GM19455 (cell line): ENCODE data around the gene NCOA3.

ENCODE experiments used
- ATAC-seq: cut with Tn5 transposase; IDR thresholded peaks from one replicate; pipeline ENCODE4 v1.9.1; 2021; ENCODE audit not compliant: unreplicated experiment

The NCOA3 gene

DNA sequence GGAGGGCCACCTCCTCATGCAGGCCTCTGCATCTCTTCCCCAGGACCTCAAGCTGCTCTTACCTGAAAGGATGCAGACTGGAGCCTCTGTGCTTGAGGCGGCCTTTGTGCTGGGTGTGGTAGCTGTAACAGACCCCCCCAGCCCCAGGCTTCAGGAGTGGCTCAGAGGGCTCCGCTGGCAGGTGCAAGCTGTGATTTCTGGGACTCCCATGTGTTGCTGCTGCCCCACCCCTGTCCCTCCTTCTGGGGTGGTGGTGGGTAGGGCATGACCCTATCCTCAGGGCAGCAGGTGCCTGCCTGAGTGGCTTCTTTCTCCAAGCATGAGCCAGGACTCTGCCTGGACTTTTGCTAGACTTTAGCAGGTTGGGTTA is 162.4 kb downstream of the NCOA3 start:
- no peak for ATAC-seq

DNA sequence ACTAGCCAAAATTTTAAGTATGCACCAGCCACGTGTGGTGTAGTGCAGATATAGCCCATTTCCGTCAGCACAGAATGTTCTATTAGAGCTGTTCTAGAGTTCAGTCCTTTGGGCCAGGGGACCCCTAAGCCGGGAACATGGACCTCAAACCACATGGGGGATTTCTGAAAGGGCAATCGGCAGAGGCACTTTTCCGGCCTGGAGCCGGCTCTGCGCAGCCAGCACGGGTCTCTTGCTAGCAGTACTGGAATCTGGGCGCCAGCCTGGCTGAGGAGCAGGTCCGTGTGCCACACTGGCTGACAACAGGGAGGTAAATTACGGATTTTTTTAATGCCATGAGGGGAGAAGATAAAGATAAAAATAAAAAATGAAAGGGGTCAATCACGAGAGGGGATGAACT is 163.1 kb downstream of the NCOA3 start:
- ATAC-seq: no peak

- ATAC-seq: no peak
Measured at GRCh38 chr20:47665221-47665991, 163.7 kb downstream of the NCOA3 start.

DNA sequence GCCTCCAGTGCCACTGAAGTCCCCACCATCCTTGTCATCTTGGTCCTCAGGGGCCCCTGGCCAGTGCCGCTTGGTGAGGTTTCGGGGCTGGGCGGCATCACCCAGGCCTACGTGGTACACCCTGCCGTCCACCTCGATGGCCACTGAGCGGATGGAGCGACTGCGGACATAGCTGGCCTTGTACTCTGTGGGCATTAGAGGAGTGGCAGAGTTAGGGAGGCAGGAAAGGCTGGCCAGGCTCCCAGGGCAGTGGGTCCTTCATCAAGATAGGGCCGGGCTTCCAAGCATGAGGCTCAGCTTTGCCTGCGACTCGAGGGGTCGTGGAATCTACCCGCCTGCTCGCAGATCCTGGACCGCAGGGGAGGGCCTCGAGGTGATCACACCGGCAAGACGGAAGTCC is 164.6 kb downstream of the NCOA3 start:
- ATAC-seq: no peak

GRCh38 chr20:47667086-47667485 is 165.4 kb downstream of the NCOA3 start:
- no peak for ATAC-seq

GRCh38 chr20:47667531-47668312 is 166.0 kb downstream of the NCOA3 start:
- ATAC-seq: no peak

DNA sequence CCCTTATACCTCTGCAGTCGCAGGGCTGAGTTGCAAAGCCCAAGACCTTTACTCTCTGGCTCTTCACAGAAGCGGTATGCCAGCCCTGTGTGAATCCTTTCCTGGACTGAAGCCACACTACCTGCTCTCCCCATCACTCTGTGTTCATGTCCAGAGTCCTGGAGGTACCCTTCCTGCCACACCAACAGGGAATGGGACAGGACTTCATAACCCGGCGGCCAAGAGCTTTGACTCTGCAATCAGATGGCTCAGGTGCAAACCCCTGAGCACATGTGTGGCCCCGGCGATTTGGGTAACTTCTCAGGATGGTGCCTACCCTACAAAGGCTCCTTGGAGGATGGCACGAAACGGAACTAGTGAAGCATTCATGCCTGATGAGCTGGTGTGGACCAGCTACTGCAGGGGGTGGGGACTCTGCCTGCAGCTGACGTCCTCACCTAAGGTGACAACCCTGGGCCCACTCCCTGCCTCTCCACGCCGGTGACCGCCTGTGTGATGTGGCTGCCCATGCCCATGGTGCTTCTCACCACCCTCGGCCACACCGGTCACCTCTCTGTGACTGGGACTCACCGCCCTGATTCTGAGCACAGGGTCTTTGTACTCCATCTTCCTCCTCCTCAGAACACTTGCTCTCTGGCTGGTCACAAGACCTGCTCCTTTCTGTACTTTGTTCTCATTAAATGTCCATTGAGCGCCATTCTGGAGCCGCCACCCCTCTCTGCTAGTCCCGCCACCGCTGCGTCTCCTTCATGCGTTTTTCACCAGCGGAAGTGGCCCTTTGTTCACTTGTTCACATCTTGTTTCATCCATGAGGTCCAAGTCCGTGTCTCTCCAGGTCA is 166.8 kb downstream of the NCOA3 start:
- no peak for ATAC-seq

DNA sequence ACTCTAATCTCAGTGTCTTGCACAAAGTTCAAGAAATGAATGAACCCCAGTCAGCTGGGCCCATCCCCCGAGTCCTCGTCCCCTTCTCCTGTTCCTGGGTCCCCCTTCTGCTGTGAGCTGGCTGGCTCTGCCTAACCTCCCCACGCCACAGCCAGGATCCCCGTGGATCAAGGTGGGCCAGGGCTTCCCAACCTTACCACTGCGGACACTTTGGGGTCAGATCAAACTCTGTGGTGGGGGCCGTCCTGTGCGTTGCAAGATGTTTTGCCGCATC is 167.4 kb downstream of the NCOA3 start:
- ATAC-seq: no peak

GRCh38 chr20:47669489-47669888 is 167.8 kb downstream of the NCOA3 start:
- no peak for ATAC-seq

DNA sequence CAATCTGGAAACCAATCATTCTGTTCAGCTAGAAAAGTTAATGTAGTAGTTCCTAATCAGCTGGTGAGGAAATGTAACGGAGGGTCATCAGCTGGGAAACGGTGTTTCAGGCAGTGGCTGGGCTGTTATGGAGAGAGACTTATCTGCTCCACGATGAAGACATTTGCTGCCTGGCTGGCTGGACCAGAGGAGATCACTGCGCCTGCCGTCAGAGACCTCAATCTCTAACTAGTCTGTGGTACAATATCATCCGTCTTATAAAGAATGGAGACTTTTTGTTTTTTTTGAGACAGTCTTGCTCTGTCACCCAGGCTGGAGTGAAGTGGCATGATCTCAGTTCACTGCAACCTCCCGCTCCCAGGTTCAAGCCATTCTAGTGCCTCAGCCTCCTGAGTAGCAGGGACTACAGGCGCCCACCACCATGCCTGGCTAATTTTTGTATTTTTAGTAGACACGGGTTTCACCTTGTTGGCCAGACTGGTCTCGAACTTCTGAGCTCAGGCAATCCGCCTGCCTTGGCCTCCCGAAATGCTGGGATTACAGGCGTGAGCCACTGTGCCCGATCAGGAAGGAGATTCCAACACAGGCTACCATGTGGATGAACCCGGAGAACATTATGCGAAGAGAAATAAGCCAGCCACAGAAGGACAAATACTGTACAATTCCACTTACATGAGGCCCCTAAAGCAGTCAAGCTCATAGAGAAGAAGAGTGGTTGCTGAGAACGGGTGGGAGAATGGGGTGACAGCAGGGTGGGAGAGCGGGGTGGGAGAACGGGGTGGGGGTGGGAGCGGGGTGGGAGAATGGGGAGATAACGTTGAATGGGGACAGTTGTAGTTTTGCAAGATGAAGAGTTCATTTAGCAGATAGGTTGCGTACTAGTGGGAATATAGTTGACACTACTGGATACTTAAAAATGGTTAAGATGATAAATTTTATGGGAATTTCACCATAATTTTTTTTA is 168.5 kb downstream of the NCOA3 start:
- ATAC-seq: no peak

- ATAC-seq: no peak
Measured at GRCh38 chr20:47670913-47671312, 169.2 kb downstream of the NCOA3 start.

- ATAC-seq: no peak
Measured at GRCh38 chr20:47672166-47672565, 170.5 kb downstream of the NCOA3 start.

DNA sequence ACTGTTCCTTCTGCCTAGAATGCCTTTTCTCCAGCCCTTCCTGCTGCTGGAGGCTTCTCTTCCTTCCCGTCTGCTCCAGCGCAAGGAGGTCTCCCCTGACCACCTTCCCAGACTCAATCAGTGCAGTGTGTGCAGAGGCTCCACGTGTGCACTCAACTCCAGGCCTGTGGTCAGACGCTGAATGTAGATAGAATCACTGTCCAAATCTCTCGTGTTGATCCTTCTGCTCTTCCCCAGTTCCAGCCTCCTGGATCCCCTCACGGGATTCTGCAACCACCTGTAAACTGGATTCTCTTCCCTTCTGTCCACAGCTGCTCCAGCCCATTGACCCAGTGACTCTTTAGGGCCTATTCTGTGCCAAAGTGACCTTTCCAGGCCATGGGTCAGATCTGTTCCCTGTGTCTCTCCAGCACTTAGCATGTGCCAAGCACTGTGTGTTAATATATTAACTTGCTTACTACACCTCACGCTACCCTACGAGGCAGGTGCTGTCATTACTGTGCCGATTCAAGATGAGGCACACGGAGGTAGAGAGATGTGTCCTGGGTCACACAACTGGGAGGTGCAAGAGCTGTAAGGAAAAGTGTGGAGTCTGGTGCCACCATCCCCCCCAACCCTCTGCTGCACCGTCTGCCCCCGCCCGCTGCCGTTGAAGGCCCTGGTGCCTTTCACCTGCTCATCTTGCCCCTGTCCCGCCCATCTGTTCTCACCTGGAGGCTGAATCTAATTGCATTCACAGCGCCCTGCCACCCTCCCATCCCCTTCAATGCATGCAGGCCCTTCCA is 171.4 kb downstream of the NCOA3 start:
- ATAC-seq: no peak

- no peak for ATAC-seq
Measured at GRCh38 chr20:47673671-47673955, 171.9 kb downstream of the NCOA3 start.

GRCh38 chr20:47674145-47674544 is 172.5 kb downstream of the NCOA3 start:
- no peak for ATAC-seq

DNA sequence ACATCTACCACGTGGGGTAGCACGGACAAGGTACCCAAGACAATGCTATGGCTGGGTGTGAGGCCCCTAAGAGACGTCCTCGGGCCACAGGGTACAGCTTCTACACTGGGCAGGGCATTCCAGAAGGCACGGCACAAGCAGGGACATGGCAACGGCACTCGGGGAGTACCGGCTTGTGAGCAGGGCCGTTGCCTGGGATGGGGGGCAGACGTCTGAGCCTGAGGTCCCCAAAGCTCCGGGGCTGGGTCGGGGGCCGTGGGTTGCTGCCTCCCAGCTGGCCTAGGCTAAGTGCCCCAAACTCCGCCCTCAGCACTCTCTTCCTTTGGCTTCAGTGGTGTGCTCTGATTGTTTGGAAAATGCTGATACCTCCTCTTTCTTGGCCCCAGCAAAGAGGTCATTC is 173.0 kb downstream of the NCOA3 start:
- ATAC-seq: no peak

DNA sequence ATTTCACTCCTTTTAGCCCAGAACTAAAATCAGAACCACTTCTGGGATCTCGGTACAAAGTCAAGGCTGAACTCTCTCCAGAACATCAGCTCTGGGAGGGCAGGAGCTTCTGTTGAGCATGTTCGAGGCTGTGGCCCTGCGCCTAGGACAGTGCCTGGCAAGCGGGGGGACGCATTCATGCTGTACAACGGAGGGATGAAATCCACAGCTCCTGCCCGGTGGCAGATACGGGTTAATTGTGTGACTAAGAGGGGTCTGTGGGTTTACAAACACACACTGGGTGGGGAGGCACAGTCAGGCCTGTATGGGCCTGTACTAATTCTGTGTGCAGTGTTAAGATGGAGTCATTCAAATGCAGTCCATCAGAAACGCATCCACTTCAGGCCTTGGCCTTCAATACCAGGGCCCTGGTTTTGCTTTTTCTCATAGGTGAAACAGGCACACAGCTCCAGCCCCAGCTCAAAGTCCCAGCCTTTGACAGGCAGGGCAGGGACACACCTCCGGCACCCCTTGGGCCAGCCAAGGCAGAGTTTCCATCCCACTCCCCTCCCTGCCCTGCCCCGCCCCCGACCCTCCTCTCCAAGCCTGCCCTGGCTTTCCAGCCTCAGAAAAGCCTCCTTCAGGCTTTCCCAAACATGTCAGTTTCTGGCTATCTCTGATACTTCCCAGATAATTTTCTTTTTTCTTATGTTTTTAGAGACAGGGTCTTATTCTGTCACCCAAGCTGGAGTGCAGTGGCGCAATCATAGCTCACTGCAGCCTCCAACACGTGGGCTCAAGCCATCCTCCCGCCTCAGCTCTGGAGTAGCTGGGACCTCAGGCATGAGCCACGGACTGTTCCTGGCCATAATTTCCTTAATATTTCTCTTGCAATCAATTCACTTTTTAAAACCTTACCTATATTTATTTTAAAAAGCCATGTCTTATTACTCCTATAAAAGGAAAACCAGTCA is 173.8 kb downstream of the NCOA3 start:
- ATAC-seq: no peak

GRCh38 chr20:47676219-47676721 is 174.6 kb downstream of the NCOA3 start:
- ATAC-seq: no peak
